Gastrocnemius medialis (tissue), 4 donors: Measurements from ENCODE around the gene MAML2.

Experiments used
- CTCF ChIP-seq, 5 experiments: fragments of 450-650 bp in 3 of 5; fragments of 200-600 bp in 2 of 5; sonication (generic) in 2 of 5; IDR thresholded peaks in 4 of 5; conservative IDR thresholded peaks in 1 of 5; 1 replicate in 4 of 5; 2 replicates in 1 of 5; pipeline ENCODE4 v1.5.1; 2016 to 2019; ENCODE audit warnings: antibody characterized with exemption in 5 of 5, mild to moderate bottlenecking in 3 of 5, moderate library complexity in 3 of 5
- POLR2A ChIP-seq, 2 donors: fragments of 450-650 bp; IDR thresholded peaks; one replicate each; pipeline ENCODE4 v1.6.1; 2017; ENCODE audit warnings: antibody characterized with exemption in 2 of 2, mild to moderate bottlenecking in 2 of 2, moderate library complexity in 2 of 2

GRCh38 chr11:96265972-96266371 is 77.0 kb downstream of the MAML2 start:
- TF ChIP-seq CTCF (IDR thresholded peaks at IDR 0.05 in 4 of 5, conservative IDR thresholded peaks at IDR 0.05 in 1 of 5): no peak
- TF ChIP-seq POLR2A (IDR thresholded peaks at IDR 0.05): no peak
